CD4-positive, CD25-positive, alpha-beta regulatory T cell (primary cell): ENCODE measurements around the gene EVC2. TPM values are rescaled to one million over a fixed set of nuclear protein-coding genes. Genes with fewer than 3 reads are reported as not detected.

Source experiments
- ATAC-seq, 2 donors: fragments of 150-1000 bp; cut with Tn5 transposase; one replicate each; pipeline ENCODE4 v1.10.0; 2021; ENCODE audit warnings: low read depth in 2 of 2, moderate number of reproducible peaks in 2 of 2, moderate library complexity in 1 of 2
- DNase-seq, 3 donors: peaks; one replicate each; pipeline versions ENCODE4 v3.0.0 to v3.0.0-alpha.2; 2012 to 2022; ENCODE audit warnings: mixed read lengths in 1 of 3
- H3K27ac ChIP-seq: one replicate; pipeline ENCODE4 v1.7.0; 2013; ENCODE audit warnings: mild to moderate bottlenecking, low read length; ENCODE audit not compliant: insufficient read depth, poor library complexity, severe bottlenecking
- H3K27me3 ChIP-seq: one replicate; pipeline ENCODE4 v1.7.0; 2013; ENCODE audit warnings: low read length; ENCODE audit not compliant: control insufficient read depth, insufficient read depth
- H3K36me3 ChIP-seq: one replicate; pipeline ENCODE4 v1.7.0; 2013; ENCODE audit warnings: mild to moderate bottlenecking, low read length, moderate library complexity; ENCODE audit not compliant: control insufficient read depth, insufficient read depth
- H3K4me1 ChIP-seq: 2 replicates; pipeline ENCODE4 v1.7.0; 2013; ENCODE audit warnings: mild to moderate bottlenecking, low read length; ENCODE audit not compliant: insufficient read depth, control insufficient read depth, poor library complexity, severe bottlenecking
- H3K4me3 ChIP-seq: one replicate; pipeline ENCODE4 v1.7.0; 2013; ENCODE audit warnings: low read depth, mild to moderate bottlenecking, low read length, moderate library complexity
- H3K9me3 ChIP-seq, 2 experiments: 1 replicate in 1 of 2; 2 replicates in 1 of 2; pipeline ENCODE4 v1.7.0; 2013; ENCODE audit warnings: low read length in 2 of 2, mild to moderate bottlenecking in 1 of 2, moderate library complexity in 1 of 2; ENCODE audit not compliant: control insufficient read depth in 2 of 2
- H3K27ac Mint-ChIP-seq, 3 donors: one replicate each; pipeline ENCODE4 v1.8.0; 2020 to 2022; ENCODE audit warnings: mild to moderate bottlenecking in 3 of 3, mixed read lengths in 3 of 3, moderate library complexity in 2 of 3
- H3K27me3 Mint-ChIP-seq: one replicate; pipeline ENCODE4 v1.8.0; 2022; ENCODE audit warnings: mild to moderate bottlenecking, mixed read lengths
- H3K36me3 Mint-ChIP-seq: one replicate; pipeline ENCODE4 v1.8.0; 2020; ENCODE audit warnings: mixed read lengths
- H3K4me1 Mint-ChIP-seq, 4 donors: one replicate each; pipeline ENCODE4 v1.8.0; 2020 to 2022; ENCODE audit warnings: mixed read lengths in 4 of 4, mild to moderate bottlenecking in 1 of 4
- H3K4me3 Mint-ChIP-seq, 4 donors: one replicate each; pipeline ENCODE4 v1.8.0; 2020 to 2022; ENCODE audit warnings: mild to moderate bottlenecking in 4 of 4, mixed read lengths in 4 of 4, moderate library complexity in 3 of 4
- H3K9me3 Mint-ChIP-seq, 7 donors: one replicate each; pipeline ENCODE4 v1.8.0; 2020 to 2022; ENCODE audit warnings: mixed read lengths in 7 of 7, mild to moderate bottlenecking in 3 of 7, moderate library complexity in 2 of 7
- polyA plus RNA-seq, 4 donors: library from polyadenylated mRNA; unstranded; fragments of 300-500 nt; fragmentation: Illumina TruSeq; gene quantifications; one replicate each; pipeline ENCODE4 v1.2.3, GENCODE V29; 2021
- total RNA-seq: library from RNA; stranded (reverse); gene quantifications from one replicate; pipeline ENCODE4 v1.2.3, GENCODE V29; 2022

The EVC2 gene
- total and polyA plus RNA-seq, 5 donors from 2014 or later: 0.03 to 3.2 (median 0.85) TPM

- DNase-seq (no peak), ATAC-seq (no peak)
- no peaks in the 10 kb centered on the region for H3K36me3 Mint-ChIP-seq
- Histone ChIP-seq H3K36me3 (no peaks in the 10 kb centered on the region), H3K9me3 (no peaks in the 10 kb centered on the region), H3K27ac (no peak overlapping the region), H3K4me1 (no peaks in the 10 kb centered on the region), H3K4me3 (no peak overlapping the region), H3K27me3 (no peaks in the 10 kb centered on the region)
- peaks cover 0 to 15% (median 1%) of the 10 kb centered on the region in 7 donors for H3K9me3 Mint-ChIP-seq
- H3K4me3 Mint-ChIP-seq: no peak overlapping the region
- H3K27me3 Mint-ChIP-seq: no peaks in the 10 kb centered on the region
- H3K4me1 Mint-ChIP-seq: no peaks in the 10 kb centered on the region
- H3K27ac Mint-ChIP-seq: no peak overlapping the region
These were observed 154.0 kb downstream of the EVC2 start for GRCh38 chr4:5554376-5554775.

- peaks cover 0 to 15% (median 1%) of the 10 kb centered on the region in 7 donors for H3K9me3 Mint-ChIP-seq
- no peaks in the 10 kb centered on the region for H3K27me3 Mint-ChIP-seq
- H3K27ac Mint-ChIP-seq: no peak overlapping the region
- Histone ChIP-seq H3K4me3 (no peak overlapping the region), H3K4me1 (no peaks in the 10 kb centered on the region), H3K27me3 (no peaks in the 10 kb centered on the region), H3K36me3 (no peaks in the 10 kb centered on the region), H3K27ac (no peak overlapping the region), H3K9me3 (no peaks in the 10 kb centered on the region)
- no peaks in the 10 kb centered on the region for H3K36me3 Mint-ChIP-seq
- ATAC-seq (no peak), DNase-seq (no peak)
- no peak overlapping the region for H3K4me3 Mint-ChIP-seq
- H3K4me1 Mint-ChIP-seq: no peaks in the 10 kb centered on the region
These were observed 154.6 kb downstream of the EVC2 start for GRCh38 chr4:5553801-5554200.

- no peak overlapping the region for H3K4me3 ChIP-seq
- DNase-seq (no peak), ATAC-seq (no peak)
- Mint-ChIP-seq H3K4me3 (no peak overlapping the region), H3K4me1 (no peaks in the 10 kb centered on the region), H3K36me3 (no peaks in the 10 kb centered on the region), H3K27ac (no peak overlapping the region), H3K9me3 (peaks cover 0 to 15% (median 1%) of the 10 kb centered on the region in 7 donors), H3K27me3 (no peaks in the 10 kb centered on the region)
- H3K9me3 ChIP-seq: no peaks in the 10 kb centered on the region
- no peak overlapping the region for H3K27ac ChIP-seq
- H3K27me3 ChIP-seq: no peaks in the 10 kb centered on the region
- H3K4me1 ChIP-seq: no peaks in the 10 kb centered on the region
- H3K36me3 ChIP-seq: no peaks in the 10 kb centered on the region
These were observed 155.9 kb downstream of the EVC2 start for GRCh38 chr4:5552451-5552850.

- no peaks in the 10 kb centered on the region for H3K4me1 Mint-ChIP-seq
- no peak for ATAC-seq
- no peak overlapping the region for H3K4me3 ChIP-seq
- H3K9me3 ChIP-seq: no peaks in the 10 kb centered on the region
- no peak overlapping the region for H3K27ac Mint-ChIP-seq
- no peaks in the 10 kb centered on the region for H3K36me3 Mint-ChIP-seq
- H3K36me3 ChIP-seq: no peaks in the 10 kb centered on the region
- H3K27ac ChIP-seq: no peak overlapping the region
- no peaks in the 10 kb centered on the region for H3K27me3 ChIP-seq
- no peaks in the 10 kb centered on the region for H3K4me1 ChIP-seq
- peaks cover 0 to 12% (median 2%) of the 10 kb centered on the region in 7 donors for H3K9me3 Mint-ChIP-seq
- no peak overlapping the region for H3K4me3 Mint-ChIP-seq
- no peaks in the 10 kb centered on the region for H3K27me3 Mint-ChIP-seq
- DNase-seq: no peak
These were observed 160.6 kb downstream of the EVC2 start for GRCh38 chr4:5547651-5548249.

DNA sequence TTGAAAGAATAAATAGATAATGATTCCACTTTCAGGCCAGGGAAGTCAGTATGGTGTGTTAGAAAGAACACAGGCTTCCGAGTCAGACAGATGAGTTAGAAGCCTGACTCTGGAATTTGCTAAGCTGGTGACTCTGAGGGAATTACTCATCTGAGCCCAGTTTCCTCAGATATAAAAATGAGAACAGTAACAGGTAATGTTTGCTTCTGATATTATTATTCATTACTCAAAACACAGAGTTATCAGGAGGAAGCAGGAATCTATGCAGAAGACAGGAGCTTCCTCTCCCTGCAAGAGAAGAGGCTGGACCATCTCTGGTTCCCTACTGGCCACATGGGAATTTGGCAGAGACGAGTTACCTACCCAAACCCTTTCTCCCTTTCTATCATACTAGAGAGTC, 163.1 kb downstream of the EVC2 start:
- no peaks in the 10 kb centered on the region for H3K36me3 Mint-ChIP-seq
- H3K27ac ChIP-seq: no peak overlapping the region

GRCh38 chr4:5544762-5545161, 163.6 kb downstream of the EVC2 start:
- peaks cover 0 to 7% (median 2%) of the 10 kb centered on the region in 7 donors for H3K9me3 Mint-ChIP-seq
- Histone ChIP-seq H3K4me3 (no peak overlapping the region), H3K27ac (no peak overlapping the region), H3K4me1 (no peaks in the 10 kb centered on the region), H3K36me3 (no peaks in the 10 kb centered on the region), H3K27me3 (no peaks in the 10 kb centered on the region), H3K9me3 (no peaks in the 10 kb centered on the region)
- H3K4me1 Mint-ChIP-seq: no peaks in the 10 kb centered on the region
- H3K4me3 Mint-ChIP-seq: no peak overlapping the region
- DNase-seq (no peak), ATAC-seq (no peak)
- H3K36me3 Mint-ChIP-seq: no peaks in the 10 kb centered on the region
- H3K27ac Mint-ChIP-seq: no peak overlapping the region
- no peaks in the 10 kb centered on the region for H3K27me3 Mint-ChIP-seq

More for the DNA sequence above, 163.1 kb downstream of the EVC2 start:
- Mint-ChIP-seq H3K27me3 (no peaks in the 10 kb centered on the region), H3K9me3 (peaks cover 0 to 8% (median 2%) of the 10 kb centered on the region in 7 donors), H3K4me1 (no peaks in the 10 kb centered on the region), H3K4me3 (no peak overlapping the region), H3K27ac (no peak overlapping the region)
- Histone ChIP-seq H3K36me3 (no peaks in the 10 kb centered on the region), H3K4me3 (no peak overlapping the region), H3K4me1 (no peaks in the 10 kb centered on the region), H3K9me3 (no peaks in the 10 kb centered on the region), H3K27me3 (no peaks in the 10 kb centered on the region)
- ATAC-seq (no peak), DNase-seq (no peak)

GRCh38 chr4:5543681-5544080, 164.7 kb downstream of the EVC2 start:
- Histone ChIP-seq H3K9me3 (no peaks in the 10 kb centered on the region), H3K27ac (no peak overlapping the region), H3K36me3 (no peaks in the 10 kb centered on the region), H3K4me3 (no peak overlapping the region), H3K27me3 (no peaks in the 10 kb centered on the region), H3K4me1 (no peaks in the 10 kb centered on the region)
- Mint-ChIP-seq H3K9me3 (peaks cover 0 to 7% (median 2%) of the 10 kb centered on the region in 7 donors), H3K27me3 (no peaks in the 10 kb centered on the region), H3K4me1 (no peaks in the 10 kb centered on the region), H3K27ac (no peak overlapping the region), H3K4me3 (no peak overlapping the region), H3K36me3 (no peaks in the 10 kb centered on the region)
- no peak for ATAC-seq
- DNase-seq: no peak

DNA sequence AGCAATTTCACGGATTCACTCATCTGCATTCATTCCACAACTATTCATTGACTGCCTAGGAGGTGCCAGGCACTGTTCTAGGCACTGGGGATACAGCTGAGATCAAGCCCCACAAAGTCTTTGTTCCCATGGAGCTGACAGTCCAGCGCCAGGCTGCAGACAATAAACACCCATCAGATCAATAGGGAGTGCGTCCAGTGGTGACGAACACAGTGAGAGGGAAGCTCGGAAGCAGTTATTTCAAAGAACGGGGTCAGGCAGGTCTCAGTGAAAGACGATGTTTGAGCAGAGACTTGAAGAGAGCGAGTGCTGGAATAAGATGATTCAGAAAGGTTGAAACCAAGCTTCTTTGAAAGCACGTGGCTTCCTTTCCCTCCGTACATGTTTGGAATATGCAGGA, 167.2 kb downstream of the EVC2 start:
- Mint-ChIP-seq H3K4me1 (no peaks in the 10 kb centered on the region), H3K9me3 (peaks cover 0 to 5% (median 2%) of the 10 kb centered on the region in 7 donors), H3K27ac (no peak overlapping the region), H3K27me3 (no peaks in the 10 kb centered on the region), H3K4me3 (no peak overlapping the region), H3K36me3 (no peaks in the 10 kb centered on the region)
- no peaks in the 10 kb centered on the region for H3K4me1 ChIP-seq
- no peaks in the 10 kb centered on the region for H3K36me3 ChIP-seq
- no peak for ATAC-seq
- no peak overlapping the region for H3K4me3 ChIP-seq
- H3K27me3 ChIP-seq: no peaks in the 10 kb centered on the region
- DNase-seq: no peak
- H3K27ac ChIP-seq: no peak overlapping the region
- H3K9me3 ChIP-seq: no peaks in the 10 kb centered on the region
